SKM-1 (cell line): ENCODE data around the gene MYOZ3.

ENCODE experiments used
- DNase-seq: peaks from one replicate; lab custom pipeline; 2025; ENCODE audit not compliant: unreplicated experiment; lab: John Stamatoyannopoulos, UW

The MYOZ3 gene

DNA sequence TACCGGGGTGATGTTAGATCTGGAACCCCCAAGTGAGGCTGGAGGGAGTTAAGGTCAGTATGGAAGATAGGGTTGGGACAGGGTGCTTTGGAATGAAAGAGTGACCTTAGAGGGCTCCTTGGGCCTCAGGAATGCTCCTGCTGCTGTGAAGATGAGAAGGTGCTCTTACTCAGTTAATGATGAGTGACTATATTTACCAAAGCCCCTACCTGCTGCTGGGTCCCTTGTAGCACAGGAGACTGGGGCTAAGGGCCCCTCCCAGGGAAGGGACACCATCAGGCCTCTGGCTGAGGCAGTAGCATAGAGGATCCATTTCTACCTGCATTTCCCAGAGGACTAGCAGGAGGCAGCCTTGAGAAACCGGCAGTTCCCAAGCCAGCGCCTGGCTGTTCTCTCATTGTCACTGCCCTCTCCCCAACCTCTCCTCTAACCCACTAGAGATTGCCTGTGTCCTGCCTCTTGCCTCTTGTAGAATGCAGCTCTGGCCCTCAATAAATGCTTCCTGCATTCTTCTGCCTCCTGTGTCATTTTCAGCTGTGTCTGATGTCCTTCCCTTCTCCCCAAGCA, 2.3 kb upstream of the MYOZ3 start:
- DNase-seq = no peak

DNA sequence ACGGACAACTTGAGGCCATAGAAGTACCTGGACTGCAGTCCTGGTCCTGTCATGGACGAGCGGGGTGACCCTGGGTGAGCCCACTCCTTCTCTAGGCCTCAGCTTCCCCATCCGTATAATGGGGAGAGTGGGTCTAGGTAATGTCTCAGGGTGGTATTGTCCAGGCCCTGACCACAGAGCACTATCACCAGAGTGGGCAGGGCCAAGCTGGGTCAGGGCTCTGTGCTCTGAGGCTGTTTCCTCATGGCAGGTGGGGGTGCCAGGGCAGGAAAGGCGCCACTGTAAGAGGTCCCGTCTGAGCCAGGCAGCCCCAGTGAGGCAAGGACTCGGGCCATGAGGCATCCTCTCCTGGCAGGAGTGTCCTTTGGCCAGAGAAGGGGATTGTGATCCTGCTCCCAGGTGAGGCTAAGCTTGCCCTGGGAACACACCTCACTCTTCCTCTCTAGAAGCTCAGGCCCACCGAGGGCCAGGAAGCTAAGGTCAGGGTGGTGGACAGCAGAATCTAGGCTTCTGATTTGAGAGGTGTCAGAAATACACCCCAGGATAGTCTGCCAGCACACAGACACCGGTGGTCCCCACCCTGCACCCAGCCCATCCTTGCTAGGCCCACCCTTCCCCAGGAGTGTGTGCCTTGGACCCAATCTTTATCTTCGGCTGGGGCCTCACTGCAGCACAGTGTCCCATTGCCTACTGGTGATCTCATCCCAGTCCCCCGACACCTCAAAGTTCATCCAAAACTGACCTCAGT, 1.5 kb upstream of the MYOZ3 start:
- no peak for DNase-seq

DNA sequence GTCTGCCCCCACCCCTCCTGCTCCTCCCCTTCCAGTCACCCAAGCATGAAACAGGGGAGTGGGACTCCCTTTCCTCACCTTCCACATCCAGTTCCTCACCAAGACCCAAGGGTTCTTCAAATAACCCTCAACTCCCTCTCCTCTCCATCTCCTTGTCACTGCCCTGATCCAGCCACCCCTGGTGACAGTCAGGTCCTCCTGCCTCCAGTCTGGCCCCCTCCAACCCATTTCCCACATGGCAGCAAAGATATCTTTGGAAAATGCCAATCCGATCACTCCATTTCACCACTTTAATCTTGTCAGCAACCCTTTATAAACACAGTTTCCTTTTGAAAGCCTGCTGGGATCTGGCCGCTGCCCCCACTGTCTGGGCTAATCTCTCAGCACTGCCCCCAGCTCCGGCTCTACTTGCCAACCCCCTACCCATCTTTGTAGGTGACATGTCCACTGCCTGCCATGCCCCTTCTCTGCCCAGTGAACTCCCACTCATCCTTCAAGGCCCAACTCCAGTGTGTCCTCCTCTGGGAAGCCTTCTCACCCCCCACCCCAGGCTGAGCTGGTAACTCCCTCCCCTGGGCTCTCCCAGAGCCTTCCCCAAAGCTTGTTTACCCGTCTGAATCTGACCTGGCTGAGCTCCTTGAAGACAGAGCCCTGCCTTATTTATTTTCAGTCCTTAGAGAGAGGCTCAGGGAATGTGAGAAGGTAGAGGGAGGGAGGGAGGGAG, 781 bp upstream of the MYOZ3 start:
- no peak for DNase-seq

DNA sequence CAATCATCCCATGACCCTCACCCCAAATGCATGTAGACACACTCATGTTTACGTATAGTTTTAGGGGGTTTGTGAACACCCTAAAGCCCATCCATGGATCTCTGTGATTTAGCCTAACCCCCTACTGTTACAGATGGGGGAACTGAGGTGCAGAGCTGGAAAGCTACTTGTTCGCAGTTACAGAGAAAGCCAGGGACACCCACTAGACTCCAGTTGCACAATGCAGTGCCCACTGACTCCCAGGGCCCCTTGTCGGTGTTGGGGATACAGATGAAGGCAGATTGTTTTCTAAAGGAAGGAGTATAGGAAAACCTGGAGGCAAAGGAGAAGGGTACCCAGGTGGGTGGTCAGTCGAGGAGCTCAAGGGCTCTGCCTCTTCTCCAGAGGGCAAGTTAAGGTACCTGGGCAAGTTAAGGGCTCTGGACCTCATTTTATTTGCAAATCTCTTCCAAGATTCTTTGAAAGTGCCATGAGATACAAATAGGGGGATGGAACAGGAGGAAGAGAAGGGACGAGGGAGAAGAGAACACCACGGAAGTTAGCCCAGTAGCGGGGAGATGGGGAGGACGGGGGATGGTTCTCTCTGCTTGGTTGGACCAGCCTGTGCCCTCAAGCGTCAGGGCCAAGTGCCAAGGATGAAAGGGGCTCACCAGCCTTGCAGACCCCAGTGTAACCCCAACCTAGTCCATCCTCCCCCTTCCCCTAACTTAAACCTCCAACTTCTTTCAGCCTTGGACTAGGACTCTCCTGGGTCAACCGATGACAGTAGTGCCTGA, 958 bp downstream of the MYOZ3 start:
- DNase-seq = no peak

DNA sequence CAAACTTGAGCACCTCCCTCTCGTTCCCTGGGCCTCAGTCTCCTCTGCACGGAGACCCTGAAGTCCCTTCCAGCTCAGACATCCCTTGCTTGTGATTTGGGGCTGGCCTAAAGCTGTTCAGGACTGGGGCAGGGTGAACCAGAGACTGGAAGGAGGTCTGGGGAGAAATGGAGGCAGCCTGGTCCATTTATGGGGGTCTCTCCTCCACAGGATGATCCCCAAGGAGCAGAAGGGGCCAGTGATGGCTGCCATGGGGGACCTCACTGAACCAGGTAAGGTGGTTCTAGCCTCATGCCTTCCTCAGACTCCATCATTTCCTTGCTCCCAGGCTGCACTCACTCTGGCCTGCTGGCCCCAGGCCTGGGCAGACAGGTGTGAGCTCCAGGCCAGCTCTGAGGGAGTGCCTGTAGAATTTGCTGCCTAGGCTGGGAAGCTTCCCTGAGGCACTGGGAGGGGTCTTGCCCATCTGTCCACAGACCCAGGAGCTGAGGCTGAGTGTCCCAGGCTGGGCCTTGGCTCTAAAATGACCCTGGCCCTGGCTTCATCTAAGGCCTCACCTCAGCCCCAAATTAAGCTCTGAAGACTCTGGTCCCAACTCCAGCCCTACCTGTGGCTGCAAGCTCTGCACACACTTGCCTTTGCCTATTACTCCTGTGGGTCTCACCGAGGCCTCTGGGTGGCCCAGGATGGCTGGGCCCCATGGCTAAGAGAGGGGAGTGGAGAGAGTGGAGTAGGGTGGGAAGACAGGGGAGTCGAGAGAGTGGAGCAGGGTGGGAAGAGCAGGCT, 1.9 kb downstream of the MYOZ3 start:
- no peak for DNase-seq

DNA sequence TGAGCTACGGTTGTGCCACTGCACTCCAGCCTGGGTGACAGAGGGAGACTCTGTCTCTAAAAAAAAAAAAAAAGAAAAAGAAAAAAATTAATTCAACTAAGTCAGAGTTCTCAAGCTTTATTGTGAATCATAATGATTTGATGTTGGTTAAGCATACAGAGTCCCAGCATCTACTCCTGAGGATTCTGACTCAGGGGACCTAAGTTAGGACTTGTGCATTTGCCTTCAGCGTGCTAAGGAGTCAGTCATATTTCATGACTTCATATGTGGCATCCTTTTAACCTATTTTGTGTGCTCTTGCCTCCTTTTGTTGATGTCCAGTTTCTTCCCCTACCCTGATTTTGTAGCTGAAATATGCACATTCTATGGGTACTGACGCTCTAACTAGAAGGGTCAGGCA, 2.9 kb downstream of the MYOZ3 start:
- DNase-seq = no peak

- no peak for DNase-seq
These were observed 4.0 kb downstream of the MYOZ3 start for GRCh38 chr5:150665044-150665443.

DNA sequence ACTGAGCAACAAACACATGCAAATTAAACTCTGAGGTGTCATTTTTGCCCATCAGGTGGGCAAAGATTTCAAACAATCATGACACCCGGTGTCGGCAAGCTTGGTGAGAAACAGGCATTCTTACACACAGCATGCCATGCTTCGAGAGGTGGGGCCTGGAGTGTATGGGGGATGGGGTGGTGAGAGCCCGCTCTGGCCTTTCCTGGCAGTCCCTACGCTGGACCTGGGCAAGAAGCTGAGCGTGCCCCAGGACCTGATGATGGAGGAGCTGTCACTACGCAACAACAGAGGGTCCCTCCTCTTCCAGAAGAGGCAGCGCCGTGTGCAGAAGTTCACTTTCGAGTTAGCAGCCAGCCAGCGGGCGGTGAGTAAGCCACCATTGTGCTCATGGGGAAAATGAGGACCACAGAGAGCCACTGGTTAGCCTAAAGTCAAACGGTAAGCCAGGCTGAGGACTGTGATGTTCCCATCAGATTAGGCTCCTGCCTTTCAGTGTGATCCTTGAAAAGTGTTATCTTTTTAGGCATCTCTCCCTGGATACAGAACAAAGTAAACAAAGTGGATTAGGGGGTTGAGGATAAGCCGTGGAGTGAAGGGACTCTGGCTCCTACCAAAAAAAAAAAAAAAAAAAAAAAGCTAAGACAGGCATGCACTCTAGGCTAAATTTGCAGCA, 9.4 kb downstream of the MYOZ3 start:
- DNase-seq = no peak

GRCh38 chr5:150670948-150671310, 9.9 kb downstream of the MYOZ3 start:
- no peak for DNase-seq

- no peak for DNase-seq
These were observed 10.6 kb downstream of the MYOZ3 start for GRCh38 chr5:150671509-150672236.

DNA sequence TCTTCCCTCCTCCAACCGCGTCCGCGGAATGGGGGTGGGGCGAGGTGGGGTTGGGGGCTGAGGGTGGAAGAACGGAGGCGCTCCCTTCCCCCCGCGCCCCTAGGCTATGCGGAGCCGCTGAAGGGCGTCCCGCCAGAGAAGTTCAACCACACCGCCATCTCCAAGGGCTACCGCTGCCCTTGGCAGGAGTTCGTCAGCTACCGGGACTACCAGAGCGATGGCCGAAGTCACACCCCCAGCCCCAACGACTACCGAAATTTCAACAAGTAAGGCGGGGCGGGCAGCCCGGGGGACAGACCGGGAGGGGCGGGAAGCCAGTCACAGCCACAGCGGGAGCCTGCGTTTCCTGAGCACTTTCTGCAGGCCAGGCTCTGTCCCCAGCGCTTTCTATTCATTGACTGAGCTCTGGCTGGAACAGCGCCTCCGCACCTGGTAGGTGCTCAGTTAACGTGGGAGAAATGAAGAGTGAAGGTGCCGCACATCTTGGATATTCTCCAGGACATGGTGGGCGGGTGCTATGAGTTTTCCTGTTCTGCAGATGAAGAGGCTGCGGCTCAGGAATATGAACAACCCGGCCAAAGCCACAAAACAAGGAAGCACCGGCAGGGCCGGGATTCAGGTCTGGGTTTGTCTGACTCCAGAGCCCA, 11.3 kb downstream of the MYOZ3 start:
- peak; percentile 16 for DNase-seq

- DNase-seq = no peak
These were observed 11.8 kb downstream of the MYOZ3 start for GRCh38 chr5:150672884-150673275.

DNA sequence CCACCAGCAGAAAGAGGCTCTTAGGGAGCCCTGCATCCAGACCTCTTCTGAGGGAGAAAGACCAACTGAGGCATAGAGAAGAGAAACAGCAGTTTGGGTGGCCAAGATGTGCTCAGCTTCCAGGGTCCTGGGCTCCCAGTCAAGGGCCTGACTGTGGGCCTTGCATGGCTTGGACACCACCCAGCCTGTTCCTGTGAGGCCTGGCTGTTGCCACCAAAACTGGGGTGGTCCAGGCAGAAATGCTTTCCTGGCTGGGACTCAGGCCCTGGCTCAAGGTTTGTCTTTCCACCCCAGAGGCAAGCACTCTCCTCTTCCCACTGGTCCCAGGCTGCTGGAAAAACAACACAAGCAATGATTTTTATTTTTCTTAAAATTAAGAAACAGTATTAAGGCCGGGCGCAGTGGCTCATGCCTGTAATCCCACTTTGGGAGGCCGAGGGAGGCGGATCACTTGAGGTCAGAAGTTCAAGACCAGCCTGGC, 13.3 kb downstream of the MYOZ3 start:
- no peak for DNase-seq

- DNase-seq = peak; percentile 10
These were observed 14.0 kb downstream of the MYOZ3 start for GRCh38 chr5:150675069-150675468.

GRCh38 chr5:150676578-150676977, 15.5 kb downstream of the MYOZ3 start:
- DNase-seq = no peak

DNA sequence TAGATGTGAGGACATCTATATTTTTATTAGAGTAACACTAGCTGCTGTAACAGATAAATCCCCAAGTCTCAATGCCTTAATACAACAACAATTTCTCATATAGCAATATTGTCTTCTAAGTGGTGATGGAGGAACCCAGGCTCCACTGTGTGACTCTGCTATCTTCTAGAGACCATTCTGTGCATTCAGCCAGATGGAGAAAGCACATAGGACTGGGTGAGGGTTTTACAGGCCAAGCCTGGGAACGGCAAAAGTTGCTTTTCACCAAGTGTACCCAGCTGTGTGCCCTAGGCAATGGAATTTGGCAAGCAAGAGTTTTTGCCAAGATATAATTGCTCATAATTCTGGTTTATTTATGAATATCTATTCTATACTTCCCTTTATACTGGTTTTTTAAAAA, 28.1 kb downstream of the MYOZ3 start:
- DNase-seq = no peak

DNA sequence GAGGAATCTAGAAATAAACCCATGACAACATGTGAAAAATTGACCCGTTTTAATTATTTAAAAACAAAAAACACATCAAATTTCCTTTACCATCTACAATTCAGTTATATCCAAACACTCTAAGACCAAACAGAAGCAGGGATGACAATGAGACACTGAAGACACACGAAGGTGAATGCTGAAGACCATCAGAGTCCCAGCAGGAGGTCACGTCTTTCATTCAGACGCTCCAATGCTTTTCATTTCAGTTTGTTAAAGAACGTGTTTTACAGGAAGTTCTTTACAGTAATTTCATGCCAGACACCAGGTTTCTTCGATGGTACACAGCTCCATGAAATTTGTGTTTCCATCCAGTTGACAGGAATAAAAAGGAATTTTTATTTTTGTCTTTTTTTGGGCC, 29.7 kb downstream of the MYOZ3 start:
- no peak for DNase-seq

DNA sequence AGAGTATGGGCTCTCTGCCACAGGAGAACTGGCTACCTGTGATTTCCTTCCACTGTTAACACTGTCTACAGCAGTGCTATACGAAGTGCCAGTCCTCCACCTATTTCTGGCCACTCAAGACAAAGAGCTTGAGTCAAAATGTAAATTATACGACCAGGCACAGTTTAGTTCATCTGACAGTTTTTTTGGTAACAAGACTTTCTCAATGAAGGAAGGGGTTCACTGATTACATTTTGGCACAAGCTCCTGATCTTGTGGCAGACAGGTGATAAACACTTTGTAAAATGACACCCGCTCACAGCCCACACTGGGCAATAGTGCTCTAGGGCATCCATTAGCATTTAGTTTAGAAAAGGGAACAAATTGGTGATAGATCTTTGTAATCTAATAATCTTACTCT, 31.2 kb downstream of the MYOZ3 start:
- no peak for DNase-seq

- no peak for DNase-seq
These were observed 33.6 kb downstream of the MYOZ3 start for GRCh38 chr5:150694612-150695011.
